A673 (cell line): Measurements from ENCODE around the gene FNDC1. TPM values are rescaled to one million over a fixed set of nuclear protein-coding genes. Genes with fewer than 3 reads are reported as not detected.

Source experiments
- BruUV-seq: library from RNA; stranded (reverse); fragments of 400-500 nt; replicated peaks from 2 replicates; lab custom pipeline; 2021; lab: Mats Ljungman, UMichigan
- CTCF ChIA-PET: fragments of 300-600 bp; sonication (Branson Sonifier 250); formaldehyde crosslinking; loops from one replicate; lab custom pipeline; 2022; ENCODE audit warnings: antibody characterized with exemption; lab: Charles Lee
- POLR2A ChIA-PET: fragments of 300-600 bp; sonication (Branson Sonifier 250); formaldehyde crosslinking; loops from one replicate; lab custom pipeline; 2022; ENCODE audit warnings: antibody characterized with exemption; ENCODE audit not compliant: low non-redundant PET; lab: Charles Lee
- DNase-seq: peaks from one replicate; pipeline ENCODE4 v3.0.0-alpha.2; 2015; ENCODE audit warnings: low spot score
- H3K27ac ChIP-seq: fragments of 200-600 bp; sonication (generic); 2 replicates; pipeline ENCODE4 v1.5.1; 2016; ENCODE audit warnings: mixed run types, low read depth, mild to moderate bottlenecking, mixed read lengths, antibody characterized with exemption, low read length; ENCODE audit not compliant: poor library complexity, severe bottlenecking
- H3K27me3 ChIP-seq: fragments of 200-600 bp; sonication (generic); replicated peaks from 2 replicates; pipeline ENCODE4 v1.6.1; 2017; ENCODE audit warnings: mixed run types, low read depth, mild to moderate bottlenecking, mixed read lengths, antibody characterized with exemption, low read length; ENCODE audit not compliant: insufficient read depth, poor library complexity
- H3K36me3 ChIP-seq: fragments of 200-600 bp; sonication (generic); 2 replicates; pipeline ENCODE4 v1.6.1; 2016; ENCODE audit warnings: mixed run types, mild to moderate bottlenecking, mixed read lengths, antibody characterized with exemption, low read length; ENCODE audit not compliant: insufficient read depth, poor library complexity, severe bottlenecking
- H3K4me1 ChIP-seq: fragments of 200-600 bp; sonication (generic); 2 replicates; pipeline ENCODE4 v1.6.1; 2017; ENCODE audit warnings: mixed run types, mild to moderate bottlenecking, mixed read lengths, antibody characterized with exemption, low read length; ENCODE audit not compliant: insufficient read depth, poor library complexity, severe bottlenecking
- H3K4me3 ChIP-seq: fragments of 200-600 bp; sonication (generic); 2 replicates; pipeline ENCODE4 v1.5.1; 2016; ENCODE audit warnings: low read depth, mixed run types, mild to moderate bottlenecking, mixed read lengths, low read length; ENCODE audit not compliant: poor library complexity, severe bottlenecking
- H3K9me3 ChIP-seq: fragments of 200-600 bp; sonication (generic); 2 replicates; pipeline ENCODE4 v1.6.1; 2016; ENCODE audit warnings: mixed run types, low read depth, mild to moderate bottlenecking, mixed read lengths, antibody characterized with exemption, low read length; ENCODE audit not compliant: poor library complexity, severe bottlenecking
- EZH2 ChIP-seq: fragments of 200-600 bp; sonication (generic); IDR thresholded peaks from 2 replicates; pipeline ENCODE4 v1.6.1; 2017; ENCODE audit warnings: borderline replicate concordance, low read depth, mild to moderate bottlenecking, mixed read lengths, antibody characterized with exemption, low read length; ENCODE audit not compliant: poor library complexity, severe bottlenecking
- intact Hi-C: fragments of 100-400 bp; cut with micrococcal nuclease; formaldehyde crosslinking; loops from one replicate; pipeline ENCODE4 v1.10.0; 2022; ENCODE audit not compliant: unreplicated experiment
- total RNA-seq: library from RNA; stranded (reverse); gene quantifications from 2 replicates; pipeline ENCODE4 v1.2.3, GENCODE V29; 2021
- TF ChIP-seq, protein P1 (sequence below): fragments of 300-800, 200-600 bp; sonication (generic); conservative IDR thresholded peaks from 2 replicates; pipeline ENCODE4 v1.5.1; 2017; ENCODE audit warnings: low read depth, mild to moderate bottlenecking, antibody characterized with exemption, low read length, moderate library complexity, mixed read lengths

The FNDC1 gene
- total RNA-seq, 1 experiment from 2014 or later = not detected

GRCh38 chr6:159126590-159126989 lies 42.6 kb upstream of the FNDC1 start:
- no TSS peak for BruUV-seq
- intact Hi-C loops = no loop called here
- no peak for DNase-seq
- H3K4me1 ChIP-seq = no peaks in the 10 kb centered on the region
- CTCF ChIA-PET = interaction anchor here (0.7 kb wide), 1 partner anchor 8 kb away, joined by 4 read pairs; no protein-coding TSS in a partner anchor
- H3K27ac ChIP-seq = no peak overlapping the region
- no peak overlapping the region for H3K4me3 ChIP-seq
- no peak for TF ChIP-seq EZH2
- H3K9me3 ChIP-seq = no peaks in the 10 kb centered on the region
- no peaks in the 10 kb centered on the region for H3K27me3 ChIP-seq
- H3K36me3 ChIP-seq = no peaks in the 10 kb centered on the region
- POLR2A ChIA-PET = no interaction called here

GRCh38 chr6:159127701-159128100 lies 41.5 kb upstream of the FNDC1 start:
- no peaks in the 10 kb centered on the region for H3K4me1 ChIP-seq
- H3K4me3 ChIP-seq = no peak overlapping the region
- no peaks in the 10 kb centered on the region for H3K36me3 ChIP-seq
- CTCF ChIA-PET = no interaction called here
- no peak overlapping the region for H3K27ac ChIP-seq
- intact Hi-C loops = no loop called here
- H3K9me3 ChIP-seq = no peaks in the 10 kb centered on the region
- H3K27me3 ChIP-seq = no peaks in the 10 kb centered on the region
- BruUV-seq = no TSS peak
- POLR2A ChIA-PET = no interaction called here
- no peak for DNase-seq
- TF ChIP-seq, protein P1, sequence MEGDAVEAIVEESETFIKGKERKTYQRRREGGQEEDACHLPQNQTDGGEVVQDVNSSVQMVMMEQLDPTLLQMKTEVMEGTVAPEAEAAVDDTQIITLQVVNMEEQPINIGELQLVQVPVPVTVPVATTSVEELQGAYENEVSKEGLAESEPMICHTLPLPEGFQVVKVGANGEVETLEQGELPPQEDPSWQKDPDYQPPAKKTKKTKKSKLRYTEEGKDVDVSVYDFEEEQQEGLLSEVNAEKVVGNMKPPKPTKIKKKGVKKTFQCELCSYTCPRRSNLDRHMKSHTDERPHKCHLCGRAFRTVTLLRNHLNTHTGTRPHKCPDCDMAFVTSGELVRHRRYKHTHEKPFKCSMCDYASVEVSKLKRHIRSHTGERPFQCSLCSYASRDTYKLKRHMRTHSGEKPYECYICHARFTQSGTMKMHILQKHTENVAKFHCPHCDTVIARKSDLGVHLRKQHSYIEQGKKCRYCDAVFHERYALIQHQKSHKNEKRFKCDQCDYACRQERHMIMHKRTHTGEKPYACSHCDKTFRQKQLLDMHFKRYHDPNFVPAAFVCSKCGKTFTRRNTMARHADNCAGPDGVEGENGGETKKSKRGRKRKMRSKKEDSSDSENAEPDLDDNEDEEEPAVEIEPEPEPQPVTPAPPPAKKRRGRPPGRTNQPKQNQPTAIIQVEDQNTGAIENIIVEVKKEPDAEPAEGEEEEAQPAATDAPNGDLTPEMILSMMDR = no peak
- no peak for TF ChIP-seq EZH2

DNA sequence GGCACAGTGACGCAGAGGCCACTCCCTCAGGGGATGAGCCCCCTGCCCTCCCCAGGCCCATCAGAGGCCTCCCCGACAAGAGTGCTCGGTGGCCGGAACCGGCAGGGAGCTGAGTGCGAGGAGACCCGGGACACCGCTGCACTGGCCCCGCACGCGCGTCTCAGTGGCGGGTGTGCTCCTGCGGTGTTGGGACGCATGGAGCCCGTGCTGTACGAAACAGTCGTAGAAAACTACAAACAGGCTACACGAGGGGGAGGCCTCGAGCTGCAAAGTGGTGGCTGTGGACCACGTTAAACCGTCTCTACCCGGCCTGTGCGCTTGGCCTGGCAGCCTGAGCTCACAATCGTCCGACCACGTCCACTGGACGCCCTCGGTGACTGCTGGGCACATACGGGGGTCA lies 40.2 kb upstream of the FNDC1 start:
- no peaks in the 10 kb centered on the region for H3K27me3 ChIP-seq
- no TSS peak for BruUV-seq
- H3K9me3 ChIP-seq = no peaks in the 10 kb centered on the region
- ChIA-PET CTCF (no interaction called here), POLR2A (no interaction called here)
- TF ChIP-seq, protein P1 = no peak
- no peak for TF ChIP-seq EZH2
- H3K4me3 ChIP-seq = no peak overlapping the region
- H3K27ac ChIP-seq = no peak overlapping the region
- DNase-seq = no peak
- H3K36me3 ChIP-seq = no peaks in the 10 kb centered on the region
- intact Hi-C loops = no loop called here
- H3K4me1 ChIP-seq = no peaks in the 10 kb centered on the region

DNA sequence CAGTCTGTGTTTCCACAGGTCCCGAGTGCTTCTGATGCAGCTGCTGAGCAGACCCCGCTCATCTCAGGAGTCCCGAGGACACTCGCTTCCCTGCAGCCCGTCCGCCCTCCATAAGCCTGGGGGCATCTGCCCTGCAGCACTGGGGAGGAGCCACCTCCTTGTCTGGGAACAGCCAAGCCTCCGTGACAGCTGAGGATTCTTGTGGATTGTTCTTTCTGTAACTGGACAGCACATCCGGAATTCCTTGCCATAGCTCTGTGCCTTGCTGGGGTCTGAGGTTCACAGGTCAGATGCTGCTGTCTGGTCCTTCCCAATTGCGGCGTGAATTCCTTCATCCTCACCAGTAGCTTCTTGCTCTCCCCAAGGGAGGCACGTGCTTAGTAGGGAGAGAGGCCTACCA lies 38.4 kb upstream of the FNDC1 start:
- Histone ChIP-seq H3K27me3 (no peaks in the 10 kb centered on the region), H3K36me3 (no peaks in the 10 kb centered on the region), H3K4me3 (no peak overlapping the region), H3K27ac (no peak overlapping the region), H3K9me3 (no peaks in the 10 kb centered on the region), H3K4me1 (no peaks in the 10 kb centered on the region)
- no peak for DNase-seq
- POLR2A ChIA-PET = no interaction called here
- TF ChIP-seq, protein P1 = no peak
- TF ChIP-seq EZH2 = no peak
- CTCF ChIA-PET = no interaction called here
- intact Hi-C loops = loop anchor here (5.0 to 10.0 kb wide), 2 partner anchors 86 to 119 kb away; partner anchors contain the start of gene TAGAP
- BruUV-seq = no TSS peak
